Bronchial epithelial cell (primary cell): Measurements from ENCODE around the gene CACNA1E. TPM values are rescaled to one million over a fixed set of nuclear protein-coding genes. Genes with fewer than 3 reads are reported as not detected.
"Not testable (repeated sequence)": the region's sequence is repeated elsewhere in the genome, so short reads cannot be mapped to it uniquely, and the experiment has no call there.

Source experiments
- DNase-seq: peaks from one replicate; pipeline ENCODE4 v3.0.0-alpha.2; 2010; ENCODE audit warnings: low read depth
- FAIRE-seq: peaks from 2 replicates; lab custom pipeline; 2011; peaks lifted over from hg19 to GRCh38; lab: Jason Lieb, UNC
- H3K27me3 ChIP-seq: 2 replicates; pipeline ENCODE4 v1.5.1; 2011; ENCODE audit warnings: low read length; ENCODE audit not compliant: control insufficient read depth, insufficient read depth
- H3K36me3 ChIP-seq: 2 replicates; pipeline ENCODE4 v1.5.1; 2011; ENCODE audit warnings: low read length; ENCODE audit not compliant: control insufficient read depth, insufficient read depth
- H3K4me3 ChIP-seq: 2 replicates; pipeline ENCODE4 v1.5.1; 2011; ENCODE audit warnings: mild to moderate bottlenecking, low read depth, low read length, control low read depth
- CTCF ChIP-seq: IDR thresholded peaks from 2 replicates; pipeline ENCODE4 v1.5.1; 2011; ENCODE audit warnings: mild to moderate bottlenecking, moderate library complexity, low read length, control low read depth, inconsistent platforms; ENCODE audit not compliant: insufficient read depth, severe bottlenecking
- total RNA-seq: library from RNA; depleted of rRNA; stranded (reverse); fragments of >200 nt; gene quantifications from 2 replicates; pipeline ENCODE4 v1.2.1, GENCODE V29; 2014

Gene CACNA1E
- total RNA-seq, 1 donor from 2014 or later: not detected

GRCh38 chr1:181517181-181517875 is 34.0 kb downstream of the CACNA1E start:
- FAIRE-seq (no peak), DNase-seq (no peak)
- no peak for TF ChIP-seq CTCF
- H3K36me3 ChIP-seq: no peaks in the 10 kb centered on the region
- H3K4me3 ChIP-seq: no peak overlapping the region
- no peaks in the 10 kb centered on the region for H3K27me3 ChIP-seq

- no peak overlapping the region for H3K4me3 ChIP-seq
- DNase-seq (no peak), FAIRE-seq (no peak)
- no peaks in the 10 kb centered on the region for H3K36me3 ChIP-seq
- H3K27me3 ChIP-seq: no peaks in the 10 kb centered on the region
- no peak for TF ChIP-seq CTCF
These were observed 34.8 kb downstream of the CACNA1E start for GRCh38 chr1:181518152-181518551.

- no peak for FAIRE-seq
- DNase-seq: no peak
- Histone ChIP-seq H3K36me3 (no peaks in the 10 kb centered on the region), H3K27me3 (no peaks in the 10 kb centered on the region), H3K4me3 (no peak overlapping the region)
- no peak for TF ChIP-seq CTCF
These were observed 39.5 kb downstream of the CACNA1E start for GRCh38 chr1:181522864-181523263.

- DNase-seq (no peak), FAIRE-seq (no peak)
- Histone ChIP-seq H3K36me3 (no peaks in the 10 kb centered on the region), H3K27me3 (no peaks in the 10 kb centered on the region), H3K4me3 (no peak overlapping the region)
- TF ChIP-seq CTCF: no peak
These were observed 41.9 kb downstream of the CACNA1E start for GRCh38 chr1:181525104-181525721.

GRCh38 chr1:181528241-181528640 is 44.9 kb downstream of the CACNA1E start:
- not testable (repeated sequence) for H3K4me3 ChIP-seq, H3K27me3 ChIP-seq, H3K36me3 ChIP-seq, DNase-seq, FAIRE-seq

GRCh38 chr1:181531441-181531840 is 48.1 kb downstream of the CACNA1E start:
- TF ChIP-seq CTCF: no peak
- Histone ChIP-seq H3K4me3 (no peak overlapping the region), H3K36me3 (no peaks in the 10 kb centered on the region), H3K27me3 (no peaks in the 10 kb centered on the region)
- DNase-seq (no peak), FAIRE-seq (no peak)
